GM23248 (cell line): Measurements from ENCODE around the gene GRK2.

ENCODE experiments used
- EZH2 ChIP-seq: fragments of 200-600 bp; sonication (generic); IDR thresholded peaks from 2 replicates; pipeline ENCODE4 v1.6.1; 2018; ENCODE audit warnings: antibody characterized with exemption, mild to moderate bottlenecking; ENCODE audit not compliant: insufficient read depth, poor library complexity, severe bottlenecking
- EZH2phosphoT487 ChIP-seq: fragments of 200-600 bp; sonication (generic); IDR thresholded peaks from 2 replicates; pipeline ENCODE4 v1.6.1; 2018; ENCODE audit warnings: antibody characterized with exemption, moderate library complexity, mild to moderate bottlenecking, low read depth; ENCODE audit not compliant: insufficient read depth

GRCh38 chr11:67239783-67240575, 26.3 kb upstream of the GRK2 start:
- TF ChIP-seq EZH2 (no peak), EZH2phosphoT487 (no peak)
